Activated CD4-positive, alpha-beta T cell treated with anti-CD3 and anti-CD28 coated beads, Interleukin-2, amount 50 U/mL, for 1 hour (primary cell): ENCODE results near the gene FBXO42.
"Not testable (repeated sequence)": the region's sequence is repeated elsewhere in the genome, so short reads cannot be mapped to it uniquely, and the experiment has no call there.

ENCODE experiments used
- DNase-seq: peaks from one replicate; pipeline ENCODE4 v3.0.0-alpha.2; 2020

FBXO42 gene

GRCh38 chr1:16258591-16259135 lies 93.6 kb downstream of the FBXO42 start:
- no peak for DNase-seq

- no peak for DNase-seq
These were observed 94.3 kb downstream of the FBXO42 start for GRCh38 chr1:16257968-16258367.

GRCh38 chr1:16257556-16257955 lies 94.7 kb downstream of the FBXO42 start:
- DNase-seq, result not testable (repeated sequence)

GRCh38 chr1:16256478-16256877 lies 95.8 kb downstream of the FBXO42 start:
- DNase-seq, result no peak

- no peak for DNase-seq
These were observed 97.9 kb downstream of the FBXO42 start for GRCh38 chr1:16254263-16254928.

DNA sequence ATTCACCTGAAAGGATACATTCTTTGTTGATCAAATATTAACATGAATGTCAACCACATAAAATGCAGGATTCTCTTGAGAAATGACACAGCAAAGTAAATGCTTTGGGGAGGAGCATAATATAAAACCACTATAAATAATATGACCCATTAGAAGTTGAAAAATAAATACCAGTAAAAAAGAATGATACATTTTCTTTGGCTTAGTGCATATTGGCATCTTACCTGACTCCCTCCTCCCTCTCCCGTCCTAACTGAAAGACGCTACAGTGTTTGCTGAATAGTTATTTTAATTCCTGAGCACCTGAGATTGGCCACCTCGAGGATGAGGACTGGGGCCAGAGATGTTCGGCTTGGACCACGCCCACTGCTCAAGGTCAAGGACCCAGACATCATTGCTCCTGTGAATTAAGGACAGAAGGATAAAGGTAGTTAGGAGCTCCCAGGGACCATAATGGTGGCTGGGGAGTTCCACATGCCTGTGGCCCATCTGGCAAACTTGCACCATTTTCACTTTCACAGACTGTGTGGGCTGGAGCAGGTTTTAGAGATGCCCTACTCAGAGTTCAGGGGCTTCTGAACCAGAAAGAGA lies 98.9 kb downstream of the FBXO42 start:
- no peak for DNase-seq

GRCh38 chr1:16252912-16253311 lies 99.4 kb downstream of the FBXO42 start:
- no peak for DNase-seq

DNA sequence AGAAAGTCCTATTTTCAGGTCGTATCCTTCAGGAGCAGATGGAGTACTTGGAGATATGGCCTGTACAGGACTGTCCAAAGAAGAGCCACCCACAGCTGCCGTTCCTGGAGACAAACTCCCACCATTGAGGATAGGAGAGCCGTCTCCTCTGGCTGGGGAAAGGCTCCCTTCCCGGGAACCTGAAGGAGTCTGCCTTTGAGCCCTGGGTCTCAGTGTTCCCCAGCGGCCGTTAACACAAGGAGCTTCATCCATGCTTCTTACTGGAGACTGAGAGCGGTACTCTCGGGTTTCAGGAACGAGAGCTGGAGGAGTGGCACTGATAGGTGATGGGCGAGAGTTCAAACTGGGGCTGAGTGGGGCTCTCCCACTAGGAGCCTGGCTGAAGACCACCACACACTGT lies 100.9 kb downstream of the FBXO42 start:
- DNase-seq, result no peak

- no peak for DNase-seq
These were observed 101.6 kb downstream of the FBXO42 start for GRCh38 chr1:16250524-16251251.

DNA sequence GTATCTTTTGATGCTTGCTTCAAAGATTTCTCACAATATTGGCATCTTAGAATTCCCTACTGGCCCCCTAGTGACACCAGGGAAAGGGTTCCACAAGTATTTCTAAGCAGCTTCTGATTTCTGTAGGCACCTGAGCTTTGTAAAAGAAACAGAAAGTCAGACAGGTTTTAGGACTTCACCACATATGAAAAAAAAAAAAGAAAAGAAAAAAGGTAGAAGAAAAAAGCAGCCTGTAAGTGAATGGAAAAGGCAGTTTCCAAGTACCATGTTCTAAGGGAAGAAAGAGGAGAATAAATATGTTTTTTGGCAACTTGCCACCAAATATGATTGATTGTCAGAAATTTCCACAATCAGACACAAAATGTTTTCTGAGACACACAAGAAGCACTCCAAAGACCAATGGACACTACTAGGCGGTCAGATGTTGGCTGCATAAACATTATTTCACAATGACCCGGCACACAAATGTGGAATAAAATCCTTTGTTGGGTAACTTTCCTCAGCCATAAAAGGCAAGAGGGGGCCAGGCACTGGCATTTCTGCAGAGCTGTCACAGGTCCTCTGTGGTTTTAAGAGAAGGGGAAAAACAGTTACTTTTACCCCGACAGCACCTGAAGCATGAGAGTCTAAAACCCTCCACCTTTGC lies 102.6 kb downstream of the FBXO42 start:
- DNase-seq, result no peak

- no peak for DNase-seq
These were observed 103.4 kb downstream of the FBXO42 start for GRCh38 chr1:16248603-16249516.

- no peak for DNase-seq
These were observed 104.3 kb downstream of the FBXO42 start for GRCh38 chr1:16248007-16248436.

DNA sequence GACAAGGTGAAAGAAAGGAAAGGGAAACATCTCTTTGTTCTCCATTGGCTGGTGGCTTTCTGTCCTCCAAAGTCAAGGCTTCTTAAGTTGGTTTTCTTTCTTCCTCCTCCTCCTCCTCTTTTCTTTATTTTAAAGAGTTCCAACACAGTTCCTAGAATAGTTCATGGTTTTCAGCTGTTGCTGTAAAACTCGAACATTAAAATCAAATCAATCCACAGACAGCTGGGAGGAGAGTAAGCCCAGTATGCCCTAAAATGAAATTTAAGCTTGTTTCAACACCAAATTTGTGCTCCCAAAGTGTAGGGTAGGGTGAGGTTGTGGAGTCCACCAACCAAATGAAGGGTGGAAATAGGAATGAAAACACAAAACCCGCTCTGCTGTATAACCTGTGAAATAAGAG lies 104.8 kb downstream of the FBXO42 start:
- DNase-seq, result no peak

GRCh38 chr1:16246961-16247360 lies 105.3 kb downstream of the FBXO42 start:
- DNase-seq, result no peak

GRCh38 chr1:16246239-16246638 lies 106.0 kb downstream of the FBXO42 start:
- not testable (repeated sequence) for DNase-seq

- DNase-seq, result no peak
These were observed 106.6 kb downstream of the FBXO42 start for GRCh38 chr1:16245476-16246196.

GRCh38 chr1:16244650-16245285 lies 107.5 kb downstream of the FBXO42 start:
- DNase-seq, result no peak

GRCh38 chr1:16243936-16244649 lies 108.2 kb downstream of the FBXO42 start:
- peak; percentile 75 for DNase-seq

DNA sequence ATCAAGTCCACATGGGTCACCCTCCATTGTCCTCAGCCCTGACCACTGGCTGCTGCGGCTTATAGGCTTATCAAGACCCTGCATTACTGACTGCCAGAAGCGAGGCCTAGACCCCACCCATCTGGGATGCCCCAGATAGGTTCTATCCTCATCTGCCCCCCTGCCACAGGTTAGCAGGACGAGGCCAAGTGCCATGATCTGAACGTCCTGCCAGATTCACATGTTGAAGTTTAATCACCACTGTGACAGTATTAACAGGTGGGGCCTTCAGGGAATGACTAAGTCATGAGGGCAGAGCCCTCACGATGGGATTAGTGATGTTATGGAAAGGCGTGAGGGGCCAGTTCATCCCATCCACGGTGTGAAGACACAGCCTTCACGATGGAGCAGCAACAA lies 109.1 kb downstream of the FBXO42 start:
- no peak for DNase-seq

DNA sequence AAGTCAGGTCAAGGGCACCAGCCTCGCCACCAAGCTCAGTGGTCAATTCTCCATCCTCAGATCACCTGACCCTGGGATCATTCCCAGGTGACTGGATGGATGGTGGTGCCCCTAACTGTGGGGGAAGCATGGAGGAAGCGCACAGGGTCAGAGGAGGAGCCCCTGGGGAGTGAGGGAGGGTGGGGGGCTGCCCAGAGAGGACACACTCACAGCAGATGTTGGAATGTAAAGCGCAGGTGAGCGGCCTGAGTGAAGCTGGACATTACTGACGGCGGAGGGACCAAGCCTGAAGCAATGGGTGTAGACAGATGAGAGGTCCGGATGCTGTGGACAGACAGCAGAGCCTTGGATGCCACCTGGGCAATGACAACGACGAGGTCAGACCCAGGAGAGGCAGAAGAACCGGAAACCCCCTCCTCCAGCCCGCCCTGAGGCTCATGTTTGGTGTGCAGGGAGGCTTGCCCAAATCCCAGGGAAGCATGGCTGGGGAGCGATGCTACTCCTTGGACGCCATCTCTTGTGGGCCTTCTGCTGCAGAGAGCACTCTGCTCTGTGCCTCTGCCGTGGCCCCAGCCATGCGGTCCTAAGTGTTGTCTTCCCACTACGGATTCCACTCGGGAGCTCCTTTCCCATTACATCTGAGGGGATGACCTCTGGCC lies 109.6 kb downstream of the FBXO42 start:
- no peak for DNase-seq
